Activated CD4-positive, alpha-beta T cell treated with anti-CD3 and anti-CD28 coated beads, Interleukin-2, amount 10 ng/mL, durations not matched to agents 7 days and 5 days (primary cell): ENCODE measurements around the gene NUP214. TPM values are rescaled to one million over a fixed set of nuclear protein-coding genes. Genes with fewer than 3 reads are reported as not detected.
"Not testable (repeated sequence)": the region's sequence is repeated elsewhere in the genome, so short reads cannot be mapped to it uniquely, and the experiment has no call there.

Source experiments
- CTCF ChIA-PET: fragments of 350-600 bp; sonication (Branson Sonifier 250); formaldehyde crosslinking; loops from one replicate; lab custom pipeline; 2021; ENCODE audit warnings: antibody characterized with exemption; lab: Charles Lee
- POLR2A ChIA-PET: fragments of 350-600 bp; sonication (Branson Sonifier 250); formaldehyde crosslinking; loops from one replicate; lab custom pipeline; 2021; ENCODE audit warnings: antibody characterized with exemption; lab: Charles Lee
- DNase-seq: peaks from one replicate; pipeline ENCODE4 v3.0.0-alpha.2; 2020
- H3K27ac Mint-ChIP-seq: one replicate; pipeline ENCODE4 v1.8.0; 2021; ENCODE audit warnings: mild to moderate bottlenecking, moderate library complexity, mixed read lengths
- H3K27me3 Mint-ChIP-seq: one replicate; pipeline ENCODE4 v1.8.0; 2021; ENCODE audit warnings: mixed read lengths
- H3K36me3 Mint-ChIP-seq: one replicate; pipeline ENCODE4 v1.8.0; 2021; ENCODE audit warnings: low read depth, mixed read lengths
- H3K4me1 Mint-ChIP-seq: one replicate; pipeline ENCODE4 v1.8.0; 2021; ENCODE audit warnings: mixed read lengths
- H3K4me3 Mint-ChIP-seq: one replicate; pipeline ENCODE4 v1.8.0; 2021; ENCODE audit warnings: mild to moderate bottlenecking, moderate library complexity, mixed read lengths
- H3K9me3 Mint-ChIP-seq: one replicate; pipeline ENCODE4 v1.8.0; 2021; ENCODE audit warnings: mixed read lengths
- total RNA-seq, 2 experiments: library from RNA; stranded (reverse); gene quantifications; one replicate each; pipeline ENCODE4 v1.2.3, GENCODE V29; 2021

NUP214 gene
- total RNA-seq, 2 experiments from 2014 or later: 58.0 to 69.4 TPM

GRCh38 chr9:131257266-131258025 lies 132.1 kb downstream of the NUP214 start:
- peaks cover 82% of the 10 kb centered on the region for H3K4me1 Mint-ChIP-seq
- peak overlapping the region; percentile 97 for H3K27ac Mint-ChIP-seq
- H3K4me3 Mint-ChIP-seq: peak overlapping the region; percentile 16
- ChIA-PET CTCF (interaction anchor here (0.6 to 7.3 kb wide), 7 partner anchors 9 to 114 kb away, joined by 3 to 74 read pairs (median 5); partner anchors contain the start of gene FAM78A), POLR2A (interaction anchor here (1.5 to 2.7 kb wide), 4 partner anchors 9 to 19 kb away, joined by 7 to 25 read pairs (median 16); partner anchors contain the start of gene FAM78A)
- H3K9me3 Mint-ChIP-seq: no peaks in the 10 kb centered on the region
- H3K36me3 Mint-ChIP-seq: peaks cover 42% of the 10 kb centered on the region
- no peak for DNase-seq
- H3K27me3 Mint-ChIP-seq: no peaks in the 10 kb centered on the region

- CTCF ChIA-PET: interaction anchor here (2.3 to 7.3 kb wide), 2 partner anchors 9 to 14 kb away, joined by 11 to 74 read pairs; partner anchors contain the start of gene FAM78A
- H3K4me3 Mint-ChIP-seq: peak overlapping the region; percentile 13
- H3K36me3 Mint-ChIP-seq: peaks cover 49% of the 10 kb centered on the region
Measured at GRCh38 chr9:131258186-131258585, 132.8 kb downstream of the NUP214 start.

GRCh38 chr9:131258698-131259431 lies 133.5 kb downstream of the NUP214 start:
- peaks cover 81% of the 10 kb centered on the region for H3K4me1 Mint-ChIP-seq
- no peak for DNase-seq
- H3K36me3 Mint-ChIP-seq: peaks cover 54% of the 10 kb centered on the region
- ChIA-PET POLR2A (no interaction called here), CTCF (interaction anchor here (7.3 kb wide), 1 partner anchor 14 kb away, joined by 74 read pairs; the partner anchor contains the start of gene FAM78A)
- H3K27ac Mint-ChIP-seq: peak overlapping the region; percentile 97
- no peaks in the 10 kb centered on the region for H3K27me3 Mint-ChIP-seq
- H3K9me3 Mint-ChIP-seq: no peaks in the 10 kb centered on the region
- H3K4me3 Mint-ChIP-seq: no peak overlapping the region

More at GRCh38 chr9:131258186-131258585, 132.8 kb downstream of the NUP214 start:
- peaks cover 82% of the 10 kb centered on the region for H3K4me1 Mint-ChIP-seq
- POLR2A ChIA-PET: no interaction called here
- no peak for DNase-seq
- no peaks in the 10 kb centered on the region for H3K27me3 Mint-ChIP-seq
- H3K27ac Mint-ChIP-seq: peak overlapping the region; percentile 97
- no peaks in the 10 kb centered on the region for H3K9me3 Mint-ChIP-seq

- no peak for DNase-seq
- ChIA-PET CTCF (interaction anchor here (7.3 kb wide), 1 partner anchor 13 kb away, joined by 74 read pairs; the partner anchor contains the start of gene FAM78A), POLR2A (no interaction called here)
- no peaks in the 10 kb centered on the region for H3K9me3 Mint-ChIP-seq
- no peaks in the 10 kb centered on the region for H3K27me3 Mint-ChIP-seq
- peaks cover 60% of the 10 kb centered on the region for H3K36me3 Mint-ChIP-seq
- H3K4me3 Mint-ChIP-seq: no peak overlapping the region
- peaks cover 81% of the 10 kb centered on the region for H3K4me1 Mint-ChIP-seq
- peak overlapping the region; percentile 50 for H3K27ac Mint-ChIP-seq
Measured at GRCh38 chr9:131259432-131259898, 134.1 kb downstream of the NUP214 start.

GRCh38 chr9:131259916-131260597 lies 134.7 kb downstream of the NUP214 start:
- Mint-ChIP-seq H3K36me3 (peaks cover 65% of the 10 kb centered on the region), H3K4me3 (no peak overlapping the region), H3K9me3 (no peaks in the 10 kb centered on the region), H3K27ac (peak overlapping the region; percentile 50), H3K27me3 (no peaks in the 10 kb centered on the region), H3K4me1 (peaks cover 83% of the 10 kb centered on the region)
- POLR2A ChIA-PET: no interaction called here
- no peak for DNase-seq
- CTCF ChIA-PET: interaction anchor here (0.6 to 7.3 kb wide), 2 partner anchors 12 to 18 kb away, joined by 3 to 74 read pairs; partner anchors contain the start of gene FAM78A

- ChIA-PET POLR2A (no interaction called here), CTCF (interaction anchor here (0.8 to 7.3 kb wide), 2 partner anchors 10 to 12 kb away, joined by 3 to 74 read pairs; partner anchors contain the start of gene FAM78A)
- peak overlapping the region; percentile 41 for H3K27ac Mint-ChIP-seq
- no peaks in the 10 kb centered on the region for H3K9me3 Mint-ChIP-seq
- no peak for DNase-seq
- peaks cover 66% of the 10 kb centered on the region for H3K36me3 Mint-ChIP-seq
- no peak overlapping the region for H3K4me3 Mint-ChIP-seq
- H3K4me1 Mint-ChIP-seq: peaks cover 83% of the 10 kb centered on the region
- H3K27me3 Mint-ChIP-seq: no peaks in the 10 kb centered on the region
Measured at GRCh38 chr9:131260751-131261452, 135.5 kb downstream of the NUP214 start.

GRCh38 chr9:131262327-131263032 lies 137.1 kb downstream of the NUP214 start:
- ChIA-PET CTCF (interaction anchor here (1.0 to 7.3 kb wide), 2 partner anchors 10 kb away, joined by 4 to 74 read pairs; partner anchors contain the start of gene FAM78A), POLR2A (no interaction called here)
- Mint-ChIP-seq H3K36me3 (peaks cover 76% of the 10 kb centered on the region), H3K27ac (peak overlapping the region; percentile 86), H3K27me3 (no peaks in the 10 kb centered on the region), H3K4me3 (peak overlapping the region; percentile 62), H3K4me1 (peaks cover 83% of the 10 kb centered on the region), H3K9me3 (no peaks in the 10 kb centered on the region)
- DNase-seq: peak; percentile 12

- H3K4me3 Mint-ChIP-seq: peak overlapping the region; percentile 62
Measured at GRCh38 chr9:131263033-131263343, 137.6 kb downstream of the NUP214 start.

GRCh38 chr9:131263701-131264100 lies 138.3 kb downstream of the NUP214 start:
- Mint-ChIP-seq H3K36me3 (peaks cover 73% of the 10 kb centered on the region), H3K27ac (peak overlapping the region; percentile 86), H3K9me3 (no peaks in the 10 kb centered on the region), H3K4me1 (peaks cover 78% of the 10 kb centered on the region), H3K27me3 (no peaks in the 10 kb centered on the region), H3K4me3 (peak overlapping the region; percentile 96)
- POLR2A ChIA-PET: no interaction called here
- DNase-seq: no peak
- CTCF ChIA-PET: interaction anchor here (1.0 to 2.1 kb wide), 3 partner anchors 10 to 13 kb away, joined by 4 to 6 read pairs (median 6); no protein-coding TSS in a partner anchor

More at GRCh38 chr9:131263033-131263343, 137.6 kb downstream of the NUP214 start:
- peaks cover 79% of the 10 kb centered on the region for H3K4me1 Mint-ChIP-seq
- H3K9me3 Mint-ChIP-seq, H3K27me3 Mint-ChIP-seq, POLR2A ChIA-PET, DNase-seq: not testable (repeated sequence)
- peak overlapping the region; percentile 86 for H3K27ac Mint-ChIP-seq
- CTCF ChIA-PET: interaction anchor here (1.0 to 2.1 kb wide), 2 partner anchors 10 to 12 kb away, joined by 4 to 6 read pairs; no protein-coding TSS in a partner anchor
- peaks cover 73% of the 10 kb centered on the region for H3K36me3 Mint-ChIP-seq

- H3K27ac Mint-ChIP-seq: peak overlapping the region; percentile 86
- CTCF ChIA-PET: interaction anchor here (1.1 to 2.1 kb wide), 3 partner anchors 9 to 17 kb away, joined by 3 to 6 read pairs (median 6); no protein-coding TSS in a partner anchor
- peaks cover 73% of the 10 kb centered on the region for H3K36me3 Mint-ChIP-seq
- peak overlapping the region; percentile 96 for H3K4me3 Mint-ChIP-seq
- no peaks in the 10 kb centered on the region for H3K9me3 Mint-ChIP-seq
- peaks cover 76% of the 10 kb centered on the region for H3K4me1 Mint-ChIP-seq
- H3K27me3 Mint-ChIP-seq: no peaks in the 10 kb centered on the region
- DNase-seq: no peak
- POLR2A ChIA-PET: no interaction called here
Measured at GRCh38 chr9:131264231-131264630, 138.8 kb downstream of the NUP214 start.
